Measurements from ENCODE around the gene CIITA. TPM values are rescaled to one million over a fixed set of nuclear protein-coding genes. Genes with fewer than 3 reads are reported as not detected.

The CIITA gene
- total and polyA plus RNA-seq, 9 of the 15 experiments (the other 6 are each of a cell fraction or from before 2014, with no cell fraction given): 0.01 to 0.20 (median 0.11) TPM; not detected in 4

GRCh38 chr16:10972108-10972818 is 95.3 kb downstream of the CIITA start (continued):
- TF ChIP-seq REST (IDR thresholded peaks at IDR 0.05; ENCODE audit: borderline replicate concordance) (peak; percentile 39; the same call in 1 of the 2 replicates), REST (CRISPR knock-in tag; IDR thresholded peaks at IDR 0.05; ENCODE audit: low read depth) (no peak), FOXJ3 (CRISPR knock-in tag; IDR thresholded peaks at IDR 0.05) (no peak), ZC3H11A (IDR thresholded peaks at IDR 0.05; ENCODE audit: low read depth, low read length) (no peak), XRCC4 (IDR thresholded peaks at IDR 0.05; ENCODE audit: extremely low read depth, insufficient read depth, insufficient read length) (no peak), ZKSCAN8 (CRISPR knock-in tag; IDR thresholded peaks at IDR 0.05) (peak; percentile 81; the same call in 1 of the 2 replicates), BCOR (IDR thresholded peaks at IDR 0.05) (peak; percentile 96), MLLT1 (IDR thresholded peaks at IDR 0.05) (peak; percentile 80 to 84), MEIS2 (IDR thresholded peaks at IDR 0.05; ENCODE audit: partially characterized antibody) (peak; percentile 52), BRD9 (IDR thresholded peaks at IDR 0.05; ENCODE audit: low read depth, partially characterized antibody) (peak; percentile 95), HNRNPLL (IDR thresholded peaks at IDR 0.05; ENCODE audit: low read depth, low read length, poor library complexity, severe bottlenecking) (no peak), PHB2 (IDR thresholded peaks at IDR 0.05; ENCODE audit: low read depth) (peak; percentile 98), DACH1 (IDR thresholded peaks at IDR 0.05; ENCODE audit: partially characterized antibody) (peak; percentile 60), SMARCC2 (IDR thresholded peaks at IDR 0.05; ENCODE audit: low read depth) (peak; percentile 91; the same call in 1 of the 2 replicates), LCOR (CRISPR knock-in tag; IDR thresholded peaks at IDR 0.05) (peak; percentile 64), ZNF655 (CRISPR knock-in tag; IDR thresholded peaks at IDR 0.05) (no peak), ZKSCAN1 (IDR thresholded peaks at IDR 0.05; ENCODE audit: low read depth, low read length) (0 out of 2 replicates have a peak, but pooled peaks have one; percentile 33)
